K562 (cell line): ENCODE results near the gene RHEBL1. TPM values are rescaled to one million over a fixed set of nuclear protein-coding genes. Genes with fewer than 3 reads are reported as not detected.

Experiments
- ATF6 ChIP-seq: sonication (generic); formaldehyde crosslinking; IDR thresholded peaks from 2 replicates; pipeline ENCODE4 v1.4.0; 2020; ENCODE audit warnings: mild to moderate bottlenecking, missing genetic modification reagents
- CAMTA2 ChIP-seq: fragments of 250-450 bp; sonication (Bioruptor Pico); conservative IDR thresholded peaks from 2 replicates; pipeline ENCODE4 v1.5.1; 2022
- ELK1 ChIP-seq: sonication (generic); formaldehyde crosslinking; IDR thresholded peaks from 2 replicates; pipeline ENCODE4 v1.8.1; 2022; ENCODE audit warnings: missing genetic modification reagents
- IRF9 ChIP-seq: fragments of 450-650 bp; IDR thresholded peaks from 2 replicates; pipeline ENCODE4 v1.6.1; 2016; ENCODE audit warnings: missing biosample characterization, missing genetic modification characterization
- MBD2 ChIP-seq: sonication (generic); IDR thresholded peaks from 2 replicates; pipeline ENCODE4 v1.6.1; 2016; ENCODE audit warnings: low read depth, borderline replicate concordance
- MCM7 ChIP-seq, 2 experiments: fragments of 450-650 bp; IDR thresholded peaks; 2 replicates each; pipeline ENCODE4 v1.6.1; 2016 to 2018
- MTF1 ChIP-seq: fragments of 250-450 bp; sonication (Bioruptor Pico); IDR thresholded peaks from 2 replicates; pipeline ENCODE4 v1.9.0; 2021; ENCODE audit warnings: moderate library complexity, mild to moderate bottlenecking, inconsistent platforms, borderline replicate concordance
- NFRKB ChIP-seq: fragments of 450-650 bp; IDR thresholded peaks from 2 replicates; pipeline ENCODE4 v1.6.1; 2016; ENCODE audit warnings: low read depth
- PHB2 ChIP-seq: fragments of 450-650 bp; IDR thresholded peaks from 2 replicates; pipeline ENCODE4 v1.6.1; 2017; ENCODE audit warnings: low read depth
- RNF219 ChIP-seq: fragments of 250-450 bp; sonication (Bioruptor Pico); IDR thresholded peaks from 2 replicates; pipeline ENCODE4 v1.5.0; 2022; ENCODE audit warnings: mild to moderate bottlenecking
- SMC3 ChIP-seq: conservative IDR thresholded peaks from 2 replicates; pipeline ENCODE4 v1.6.1; 2011; ENCODE audit warnings: low read depth, low read length, improper control_type of control experiment; ENCODE audit not compliant: insufficient read depth
- SPI1 ChIP-seq: IDR thresholded peaks from 2 replicates; pipeline ENCODE4 v1.6.1; 2011; ENCODE audit warnings: low read depth, low read length, control low read depth, borderline replicate concordance
- SREBF2 ChIP-seq: sonication (generic); formaldehyde crosslinking; IDR thresholded peaks from 2 replicates; pipeline ENCODE4 v1.4.0; 2020; ENCODE audit warnings: mild to moderate bottlenecking, missing genetic modification reagents
- SRF ChIP-seq, 2 experiments: fragments of 250-450, 450-650 bp in 1 of 2; sonication (Bioruptor Pico) in 1 of 2; sonication (generic) in 1 of 2; formaldehyde crosslinking; IDR thresholded peaks; 2 replicates each; pipeline versions ENCODE4 v1.5.0 to v1.5.1; 2020 to 2022; ENCODE audit warnings: mild to moderate bottlenecking in 1 of 2, missing genetic modification reagents in 1 of 2
- TBP ChIP-seq: optimal IDR thresholded peaks from 2 replicates; pipeline ENCODE3; 2011; ENCODE audit warnings: low read depth, low read length, improper control_type of control experiment
- TFAP4 ChIP-seq: sonication (generic); formaldehyde crosslinking; IDR thresholded peaks from 2 replicates; pipeline ENCODE4 v1.8.0; 2022; ENCODE audit warnings: missing genetic modification reagents, mild to moderate bottlenecking, moderate library complexity, borderline replicate concordance
- THRAP3 ChIP-seq: fragments of 450-650 bp; IDR thresholded peaks from 2 replicates; pipeline ENCODE4 v1.6.1; 2016; ENCODE audit warnings: mild to moderate bottlenecking, inconsistent platforms, borderline replicate concordance
- ZNF263 ChIP-seq: sonication (generic); formaldehyde crosslinking; IDR thresholded peaks from 2 replicates; pipeline ENCODE4 v1.8.0; 2022; ENCODE audit warnings: mild to moderate bottlenecking, missing genetic modification reagents, borderline replicate concordance
- ZNF655 ChIP-seq: fragments of 250-450 bp; sonication (Bioruptor Pico); IDR thresholded peaks from 2 replicates; pipeline ENCODE4 v1.5.0; 2021
- polyA plus RNA-seq, 8 experiments: library from polyadenylated mRNA; depleted of rRNA in 4 of 8; stranded (reverse) in 5 of 8; unstranded in 3 of 8; fragments of >200 nt; fragmentation: Nextera tagmentation in 2 of 8; fragmentation: Illumina TruSeq in 1 of 8; extraction: Ambion mirVana in 2 of 8; extraction: Trizol in 1 of 8; gene quantifications; 2 replicates each; pipeline versions ENCODE4 v1.2.1 to v1.2.3, GENCODE V29; 2011 to 2014; ENCODE audit warnings: inconsistent platforms in 1 of 8, missing spikeins in 1 of 8
- total RNA-seq, 7 experiments: library from RNA; depleted of rRNA in 6 of 7; stranded (reverse); fragments of >200 nt in 6 of 7; fragmentation: Illumina TruSeq in 2 of 7; extraction: Trizol in 2 of 7; gene quantifications; 2 replicates each; pipeline versions ENCODE4 v1.2.1 to v1.2.3, GENCODE V29; 2011 to 2021; ENCODE audit warnings: low replicate concordance in 1 of 7

RHEBL1 gene
- total and polyA plus RNA-seq, 9 of the 15 experiments (the other 6 are each of a cell fraction or from before 2014, with no cell fraction given): 4.3 to 36.1 (median 8.2) TPM

GRCh38 chr12:49055978-49056754, 13.6 kb downstream of the RHEBL1 start (continued):
- TF ChIP-seq ZNF655 (CRISPR knock-in tag) (no peak), IRF9 (no peak), TBP (peak; percentile 59), THRAP3 (no peak), SMC3 (0 out of 2 replicates have a peak, but pooled peaks have one; percentile 2), SRF (CRISPR knock-in tag; IDR thresholded peaks at IDR 0.05) (no peak), ZNF263 (no peak), ELK1 (CRISPR knock-in tag) (no peak), NFRKB (0 out of 2 replicates have a peak, but pooled peaks have one; percentile 38), ATF6 (CRISPR knock-in tag) (no peak), SPI1 (peak; percentile 1; the same call in 1 of the 2 replicates), MCM7 (IDR thresholded peaks at IDR 0.05) (no peak), PHB2 (no peak), TFAP4 (peak; percentile 28; the same call in 1 of the 2 replicates), SREBF2 (CRISPR knock-in tag) (no peak), MBD2 (no peak), MTF1 (CRISPR knock-in tag) (no peak), RNF219 (no peak), CAMTA2 (no peak)
